ENCODE data around the gene MAGEA4. TPM values are rescaled to one million over a fixed set of nuclear protein-coding genes. Genes with fewer than 3 reads are reported as not detected.

The MAGEA4 gene
- polyA plus RNA-seq, 3 donors: not detected

- 75% methylated on average over 4 of the region's 5 CpGs for WGBS (ENCODE audit: insufficient coverage)
- DNase-seq: no peak
- Mint-ChIP-seq H3K9me3 (peaks cover 0 to 4% (median 2%) of the 10 kb centered on the region in 7 donors), H3K27me3 (ENCODE audit: low read depth in 3 of 3) (no peaks in the 10 kb centered on the region), H3K4me3 (no peak overlapping the region), H3K4me1 (no peaks in the 10 kb centered on the region), H3K27ac (no peak overlapping the region), H3K36me3 (no peaks in the 10 kb centered on the region)
- Histone ChIP-seq H3K4me3 (replicated peaks in 1 of 3; ENCODE audit: low read depth in 2 of 3, low read length in 3 of 3) (no peak overlapping the region), H3K27ac (ENCODE audit: low read depth in 1 of 2, low read length in 2 of 2) (no peak overlapping the region), H3K9ac (ENCODE audit: insufficient read depth, low read length, poor library complexity, severe bottlenecking) (no peak overlapping the region), H2AFZ (ENCODE audit: insufficient read depth, low read depth, low read length, poor library complexity, severe bottlenecking) (no peak overlapping the region), H3K9me3 (replicated peaks in 1 of 2; ENCODE audit: control insufficient read depth in 1 of 2, insufficient read depth in 1 of 2, low read length in 2 of 2) (no peaks in the 10 kb centered on the region), H3K36me3 (replicated peaks in 1 of 2; ENCODE audit: control insufficient read depth in 1 of 2, insufficient read depth in 2 of 2, low read length in 2 of 2) (no peaks in the 10 kb centered on the region), H3K4me2 (replicated peaks; ENCODE audit: extremely low read depth, low read length, poor library complexity, severe bottlenecking) (no peak overlapping the region), H4K20me1 (ENCODE audit: insufficient read depth, low read length) (no peaks in the 10 kb centered on the region), H3K27me3 (ENCODE audit: control insufficient read depth in 2 of 2, insufficient read depth in 2 of 2, low read length in 2 of 2) (no peaks in the 10 kb centered on the region), H3K79me2 (ENCODE audit: insufficient read depth, low read length) (no peaks in the 10 kb centered on the region), H3K4me1 (ENCODE audit: control insufficient read depth in 1 of 2, insufficient read depth in 2 of 2, low read length in 2 of 2) (no peaks in the 10 kb centered on the region)
- intact Hi-C loops (cut with micrococcal nuclease): no loop called here
- no peak for TF ChIP-seq CTCF (IDR thresholded peaks at IDR 0.05)
Observed at GRCh38 chrX:151962034-151962433, 49.3 kb downstream of the MAGEA4 start.

- Histone ChIP-seq H3K9ac (ENCODE audit: insufficient read depth, low read length, poor library complexity, severe bottlenecking) (no peak overlapping the region), H3K4me3 (replicated peaks in 1 of 3; ENCODE audit: low read depth in 2 of 3, low read length in 3 of 3) (no peak overlapping the region), H3K9me3 (replicated peaks in 1 of 2; ENCODE audit: control insufficient read depth in 1 of 2, insufficient read depth in 1 of 2, low read length in 2 of 2) (no peaks in the 10 kb centered on the region), H4K20me1 (ENCODE audit: insufficient read depth, low read length) (no peaks in the 10 kb centered on the region), H2AFZ (ENCODE audit: insufficient read depth, low read depth, low read length, poor library complexity, severe bottlenecking) (no peak overlapping the region), H3K4me2 (replicated peaks; ENCODE audit: extremely low read depth, low read length, poor library complexity, severe bottlenecking) (no peak overlapping the region), H3K4me1 (ENCODE audit: control insufficient read depth in 1 of 2, insufficient read depth in 2 of 2, low read length in 2 of 2) (no peaks in the 10 kb centered on the region), H3K27ac (ENCODE audit: low read depth in 1 of 2, low read length in 2 of 2) (no peak overlapping the region), H3K79me2 (ENCODE audit: insufficient read depth, low read length) (no peaks in the 10 kb centered on the region), H3K36me3 (replicated peaks in 1 of 2; ENCODE audit: control insufficient read depth in 1 of 2, insufficient read depth in 2 of 2, low read length in 2 of 2) (no peaks in the 10 kb centered on the region), H3K27me3 (ENCODE audit: control insufficient read depth in 2 of 2, insufficient read depth in 2 of 2, low read length in 2 of 2) (no peaks in the 10 kb centered on the region)
- H3K36me3 Mint-ChIP-seq: no peaks in the 10 kb centered on the region
- 96% methylated on average over 4 of the region's 6 CpGs for WGBS (ENCODE audit: insufficient coverage)
- no peak overlapping the region for H3K27ac Mint-ChIP-seq
- intact Hi-C loops (cut with micrococcal nuclease): no loop called here
- TF ChIP-seq CTCF (IDR thresholded peaks at IDR 0.05): no peak
- H3K9me3 Mint-ChIP-seq: peaks cover 0 to 3% (median 0%) of the 10 kb centered on the region in 7 donors
- peaks cover 0 to 2% (median 1%) of the 10 kb centered on the region in 3 donors for H3K27me3 Mint-ChIP-seq (ENCODE audit: low read depth in 3 of 3)
- no peak for DNase-seq
- H3K4me3 Mint-ChIP-seq: no peak overlapping the region
- no peaks in the 10 kb centered on the region for H3K4me1 Mint-ChIP-seq
Observed at GRCh38 chrX:151966236-151966635, 53.5 kb downstream of the MAGEA4 start.

Measured in CD14-positive monocyte (primary cell).